Stimulated activated CD8-positive, alpha-beta memory T cell treated with anti-CD3 and anti-CD28 coated beads, Interleukin-7, amount 100 ng/mL, for 24 hours (primary cell): ENCODE results near the gene FAM193B.

Source experiments
- DNase-seq: peaks from one replicate; pipeline ENCODE4 v3.0.0-alpha.2; 2020; ENCODE audit warnings: low read depth

The FAM193B gene

GRCh38 chr5:177470759-177471536 is 83.4 kb downstream of the FAM193B start:
- DNase-seq = no peak
